NK-92 (cell line): ENCODE measurements around the gene HECTD4.

Experiments
- DNase-seq: peaks from one replicate; lab custom pipeline; 2025; ENCODE audit not compliant: unreplicated experiment; lab: John Stamatoyannopoulos, UW

HECTD4 gene

DNA sequence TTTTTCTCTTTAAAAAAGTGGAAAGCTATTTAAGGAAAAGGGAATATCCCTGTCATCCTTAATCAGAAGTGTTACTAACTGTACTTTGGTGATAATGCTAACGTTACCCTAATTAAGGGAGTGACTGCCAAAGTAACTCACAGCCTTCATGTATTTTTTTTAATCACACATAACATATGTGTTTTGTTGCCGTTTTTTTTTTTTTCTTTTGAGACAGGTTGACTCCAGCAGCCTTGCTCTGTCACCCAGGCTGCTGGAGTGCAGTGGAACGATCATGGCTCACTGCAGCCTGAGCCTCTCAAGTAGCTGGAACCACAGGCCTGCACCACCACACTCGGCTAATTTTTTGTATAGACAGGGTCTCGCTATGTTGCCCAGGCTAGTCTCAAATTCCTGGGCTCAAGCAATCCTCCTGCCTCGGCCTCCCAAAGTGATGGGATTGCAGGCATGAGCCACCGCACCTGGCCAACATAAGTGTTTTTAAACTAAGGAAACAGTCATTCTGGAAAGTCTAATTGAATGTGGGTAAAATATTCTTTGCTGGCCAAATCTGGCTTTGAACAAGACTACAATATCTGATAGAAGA lies 56.5 kb downstream of the HECTD4 start:
- no peak for DNase-seq

DNA sequence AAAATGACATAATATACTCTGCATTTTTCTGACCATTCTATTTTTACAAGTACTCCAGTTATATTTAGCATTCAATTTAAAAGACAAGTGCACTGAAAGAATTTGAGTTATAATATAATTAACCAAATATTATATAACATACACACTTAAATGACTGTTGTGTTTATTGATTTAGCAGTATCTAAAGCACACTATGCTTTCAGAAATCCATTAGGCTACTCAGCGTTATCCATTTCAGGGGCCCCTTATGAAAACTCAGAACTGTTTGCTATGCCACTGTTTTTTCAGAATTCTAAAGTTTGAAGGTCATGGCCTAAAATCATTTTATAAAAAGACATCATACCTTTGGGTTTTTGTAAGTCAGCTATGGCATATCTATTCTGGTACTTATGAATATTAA lies 57.1 kb downstream of the HECTD4 start:
- DNase-seq, result no peak

DNA sequence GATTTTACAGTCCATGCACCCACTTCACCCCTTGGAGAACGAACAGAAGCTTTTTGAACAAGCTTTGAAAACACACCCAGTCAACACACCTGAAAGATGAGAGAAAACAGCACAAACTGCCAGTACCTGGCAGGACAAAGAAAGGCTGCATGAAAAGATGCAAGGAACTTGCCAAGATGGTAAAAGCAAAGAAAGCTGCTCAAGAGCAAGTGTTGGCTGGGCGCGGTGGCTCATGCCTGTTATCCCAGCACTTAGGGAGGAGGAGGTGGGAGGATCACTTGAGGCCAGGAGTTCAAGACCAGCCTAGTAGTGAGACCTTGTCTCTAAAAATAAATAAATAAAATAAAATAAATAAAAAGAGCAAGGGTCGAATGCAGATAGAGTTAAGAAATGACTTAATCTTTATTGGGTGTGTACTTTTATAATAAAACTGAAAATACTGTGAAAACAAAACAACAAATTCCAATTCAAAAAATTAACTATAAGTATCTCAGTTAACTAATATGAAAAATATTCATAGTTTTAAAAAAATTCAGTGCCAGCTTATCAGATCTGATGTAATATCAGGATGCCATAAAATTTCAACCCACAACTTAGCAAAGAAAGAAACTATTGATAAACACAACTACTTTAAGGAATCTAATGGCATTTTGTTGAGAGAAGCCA lies 59.2 kb downstream of the HECTD4 start:
- DNase-seq, result no peak

DNA sequence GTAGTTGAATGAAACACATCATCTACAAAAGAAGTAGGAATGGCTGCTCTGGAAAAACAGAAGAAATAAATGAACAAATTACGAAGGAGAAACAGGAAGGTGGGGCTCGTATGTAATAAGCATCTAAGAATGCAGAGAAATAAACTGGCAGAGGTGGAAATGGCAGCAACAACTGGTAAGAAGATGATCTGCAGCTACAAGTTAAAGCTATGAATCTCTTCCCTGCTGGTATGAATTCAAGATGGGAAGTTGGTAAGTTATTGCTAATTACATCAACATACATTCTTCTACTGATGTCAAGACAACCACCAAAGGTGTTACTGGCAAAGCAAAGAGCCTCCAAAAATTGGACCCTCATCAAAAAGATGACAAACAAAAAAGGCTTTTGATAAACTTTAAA lies 59.8 kb downstream of the HECTD4 start:
- DNase-seq, result no peak

DNA sequence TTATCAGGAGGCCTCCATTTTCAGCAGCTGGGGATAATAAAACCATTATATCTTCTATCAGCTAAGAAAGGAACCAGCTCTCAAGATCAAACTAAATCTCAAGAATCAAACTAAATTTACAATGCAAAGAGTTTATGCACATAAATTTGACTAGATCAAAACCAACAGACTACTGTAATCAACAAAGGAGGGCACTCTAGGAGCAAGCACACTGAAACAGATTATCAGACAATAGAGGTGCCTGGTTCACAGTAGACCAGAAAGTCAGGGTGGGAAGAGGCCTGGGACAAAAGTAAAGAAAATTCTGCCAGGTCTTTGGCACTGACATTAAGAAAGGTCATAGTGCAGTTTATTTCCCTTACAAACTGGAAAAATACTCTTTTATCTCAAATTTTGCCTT lies 61.0 kb downstream of the HECTD4 start:
- DNase-seq, result no peak

DNA sequence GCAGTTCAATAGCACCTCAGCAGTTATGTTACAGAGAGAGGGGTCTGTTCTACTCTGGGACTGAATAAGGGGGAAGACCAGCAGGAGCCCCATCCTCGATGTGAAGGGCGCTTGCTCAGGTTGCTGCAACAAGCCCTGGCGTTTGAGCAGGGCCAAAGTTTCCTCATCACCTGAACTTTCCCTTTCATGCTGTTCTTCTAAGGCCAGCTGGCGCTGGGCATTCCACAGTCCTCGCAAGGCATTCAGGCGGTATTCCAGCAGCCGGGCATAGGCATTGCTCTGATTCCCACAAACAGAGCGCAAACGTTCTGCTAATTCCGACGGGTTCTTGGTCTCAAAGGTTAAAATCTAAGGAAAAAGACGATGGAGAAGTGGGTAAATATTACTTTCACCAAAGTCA lies 62.8 kb downstream of the HECTD4 start:
- DNase-seq, result no peak

DNA sequence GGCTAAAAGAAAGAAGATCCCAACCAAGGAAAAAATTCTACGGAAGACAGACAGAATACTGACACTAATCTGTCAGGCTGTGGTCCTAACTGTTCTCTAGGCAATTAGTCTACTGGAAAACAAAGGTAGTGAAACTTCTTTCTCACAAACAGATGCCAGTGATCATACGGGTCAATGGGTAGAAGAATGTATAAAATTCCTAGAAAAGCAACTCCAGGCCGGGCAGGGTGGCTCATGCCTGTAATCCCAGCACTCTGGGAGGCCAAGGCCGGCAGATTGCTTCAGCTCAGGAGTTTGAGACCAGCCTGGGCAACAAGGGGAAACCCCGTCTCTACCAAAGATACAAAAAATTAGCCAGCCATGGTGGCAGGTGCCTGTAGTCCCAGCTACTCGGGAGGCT lies 64.8 kb downstream of the HECTD4 start:
- no peak for DNase-seq

DNA sequence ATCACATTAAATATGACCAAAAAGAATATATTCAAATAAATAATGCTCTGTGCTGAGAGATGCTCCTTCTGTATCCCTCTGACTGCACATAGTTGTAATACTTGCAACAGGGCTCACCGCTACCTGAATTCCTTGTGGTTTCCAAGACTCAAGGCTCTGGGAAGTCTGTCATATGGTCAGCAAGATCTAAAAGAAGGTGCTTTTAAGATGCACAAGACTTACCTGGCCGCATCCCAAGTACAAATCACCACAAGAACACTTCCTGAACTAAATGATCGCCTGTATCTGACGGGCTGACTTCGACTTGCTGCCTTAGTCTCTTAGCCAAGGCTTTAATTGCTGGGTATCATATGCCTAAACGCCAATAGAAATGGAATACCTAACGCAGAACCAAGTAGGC lies 67.2 kb downstream of the HECTD4 start:
- DNase-seq, result no peak

DNA sequence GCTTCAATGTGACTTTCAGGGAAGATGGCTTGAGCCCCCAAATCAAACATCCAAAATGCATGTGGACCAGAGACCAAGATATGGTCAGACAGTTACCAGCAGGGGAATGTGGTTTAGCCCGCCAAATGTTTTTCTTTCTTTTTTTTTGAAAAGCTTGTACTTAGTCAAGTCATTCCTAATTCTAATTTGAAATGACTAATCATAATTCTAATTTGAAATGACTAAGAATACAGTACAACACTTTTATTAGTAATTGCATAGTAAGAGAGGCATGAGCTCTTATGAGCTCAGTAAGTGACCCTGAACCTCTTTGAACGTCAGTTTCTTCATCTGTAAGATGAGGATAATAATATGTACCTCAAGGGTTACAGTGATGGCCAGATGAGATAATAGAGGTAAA lies 72.4 kb downstream of the HECTD4 start:
- no peak for DNase-seq

DNA sequence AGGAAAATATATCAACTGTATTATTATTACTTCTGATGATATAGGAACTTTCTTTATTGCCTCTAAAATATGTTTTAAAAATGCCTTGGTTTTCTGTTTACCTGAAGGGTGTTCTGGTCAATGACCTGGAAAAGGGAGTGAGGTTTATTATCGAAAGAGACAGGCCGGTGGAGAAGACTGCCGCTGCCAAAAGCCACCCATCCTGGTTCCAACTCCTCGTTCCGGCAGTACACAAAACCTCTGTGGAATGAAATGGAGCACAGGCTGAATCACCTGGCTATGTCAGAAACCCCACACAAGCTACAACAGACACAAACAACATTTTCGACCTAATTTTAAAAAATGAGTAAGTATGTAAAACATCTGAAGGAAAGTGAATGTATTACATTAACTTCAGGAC lies 73.6 kb downstream of the HECTD4 start:
- no peak for DNase-seq

DNA sequence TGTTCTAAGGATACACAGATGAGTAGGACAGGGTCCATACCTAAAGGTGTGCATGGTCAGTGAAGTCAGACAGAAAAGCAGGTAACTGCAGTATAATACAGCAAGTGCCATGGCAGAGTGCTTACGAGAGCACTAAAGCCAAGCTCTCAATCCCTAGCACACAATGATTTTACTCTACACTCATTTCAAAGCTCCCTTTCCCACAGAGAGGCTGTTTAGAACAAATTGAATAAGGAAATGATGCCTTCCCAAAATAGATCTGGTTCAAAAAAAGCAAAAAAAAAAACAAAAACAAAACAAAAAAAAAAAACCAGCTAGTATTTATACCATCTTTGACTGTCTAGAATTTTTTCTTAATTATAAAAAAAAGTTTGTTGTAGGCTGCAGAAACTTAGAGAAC lies 74.1 kb downstream of the HECTD4 start:
- DNase-seq, result no peak

DNA sequence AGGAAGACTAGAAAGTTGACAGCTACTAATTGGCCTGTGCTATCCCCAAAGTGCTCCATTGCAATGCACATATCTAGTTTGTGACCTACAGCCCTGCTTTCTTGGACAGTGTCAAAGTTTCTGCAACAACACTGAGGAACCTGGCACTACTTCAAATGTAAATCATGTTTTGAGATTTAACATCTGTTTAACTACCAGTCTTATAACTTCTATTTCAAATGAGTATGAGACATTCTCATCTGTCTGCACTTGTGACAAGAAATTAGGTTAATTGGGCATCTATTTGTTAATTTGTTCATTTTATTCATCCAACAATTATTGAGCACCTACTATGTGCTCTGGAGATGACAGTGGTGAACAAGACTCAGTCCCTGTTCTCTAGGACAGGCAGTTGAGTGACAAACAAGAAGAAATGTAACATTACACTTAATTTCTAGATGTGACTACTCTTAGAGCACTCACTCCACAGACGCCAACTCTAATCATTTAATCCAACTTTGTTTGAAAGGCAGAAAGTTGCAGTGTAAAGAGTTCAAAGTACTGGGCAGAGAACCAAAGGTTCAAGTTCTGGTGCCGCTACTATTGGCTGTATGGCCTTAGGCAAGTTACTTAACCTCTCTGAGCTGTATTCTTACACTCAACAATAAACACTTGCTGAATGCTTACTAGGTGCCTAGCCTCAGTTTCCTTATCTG lies 74.8 kb downstream of the HECTD4 start:
- no peak for DNase-seq

DNA sequence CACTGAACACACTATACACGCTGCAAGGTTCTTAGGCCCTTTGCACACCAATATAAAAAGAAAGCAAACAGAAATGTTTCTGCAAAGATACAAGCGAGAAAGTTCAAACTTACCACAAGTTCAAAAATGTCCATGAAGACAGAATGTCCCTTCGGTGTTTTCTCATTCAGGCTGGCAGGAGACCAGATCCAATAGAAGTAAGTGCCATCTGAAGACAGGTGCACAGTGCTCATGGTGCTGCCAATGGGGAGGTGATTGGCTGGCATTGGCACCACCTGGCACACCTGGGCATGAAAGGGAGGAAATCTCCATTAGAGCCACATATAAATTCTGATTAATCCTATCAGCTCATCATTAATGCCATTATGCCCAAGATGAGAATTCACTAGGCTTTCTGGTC lies 76.3 kb downstream of the HECTD4 start:
- DNase-seq, result no peak

DNA sequence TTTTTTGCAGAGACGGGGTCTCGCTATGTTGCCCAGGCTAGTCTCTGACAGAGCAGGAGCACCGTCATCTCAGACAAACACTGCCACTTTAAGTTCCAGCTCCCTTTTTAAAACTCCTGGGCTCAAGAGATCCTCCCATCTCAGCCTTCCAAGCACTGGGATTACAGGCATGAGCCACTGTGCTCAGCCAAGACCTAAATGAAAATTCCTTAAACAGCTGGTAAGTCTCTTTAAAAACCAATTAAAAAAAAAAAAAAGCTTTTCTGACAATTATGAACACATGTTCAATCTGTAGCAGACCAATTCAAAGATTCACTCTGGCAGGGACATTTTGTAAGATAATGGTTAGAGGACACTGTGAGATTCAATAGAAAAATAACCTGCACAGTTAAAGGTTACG lies 77.8 kb downstream of the HECTD4 start:
- DNase-seq, result no peak

DNA sequence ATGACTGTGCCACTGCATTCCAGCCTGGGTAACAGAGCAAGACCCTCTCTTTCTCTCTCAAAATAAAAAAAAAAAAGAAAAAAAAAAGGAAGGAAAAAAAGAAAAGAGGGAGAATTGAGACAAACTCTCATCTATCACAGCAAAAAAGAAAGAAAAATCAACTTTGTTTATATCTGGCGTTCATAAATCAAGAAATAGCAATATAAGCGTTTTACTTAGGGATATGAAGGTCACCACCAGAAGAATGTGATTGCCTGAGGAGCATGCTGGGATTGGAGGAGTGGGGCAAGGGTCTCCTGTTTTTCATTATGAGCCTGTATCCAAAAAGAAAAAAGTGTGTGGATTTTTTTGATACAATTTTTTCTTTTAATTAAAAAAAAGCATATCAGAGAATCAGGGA lies 78.4 kb downstream of the HECTD4 start:
- no peak for DNase-seq

DNA sequence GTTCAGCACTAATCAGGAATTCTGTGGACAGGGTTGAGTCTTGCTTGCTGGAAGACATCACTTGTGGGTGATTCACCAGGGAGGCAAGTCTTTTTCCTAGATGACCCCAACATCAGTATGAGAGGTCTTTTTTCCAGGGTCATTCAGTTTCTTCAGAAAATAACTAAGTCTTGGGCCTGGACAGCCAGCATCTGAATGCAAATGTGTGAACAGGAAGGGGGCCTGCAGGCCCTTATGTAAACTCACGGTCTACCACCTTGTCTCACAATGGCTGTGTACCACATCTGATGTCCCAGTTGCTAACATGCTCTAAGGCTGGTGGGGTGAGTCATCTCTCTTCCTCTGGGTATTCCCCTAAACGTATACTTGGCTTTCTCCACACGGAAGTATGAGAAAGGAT lies 79.2 kb downstream of the HECTD4 start:
- DNase-seq, result no peak

DNA sequence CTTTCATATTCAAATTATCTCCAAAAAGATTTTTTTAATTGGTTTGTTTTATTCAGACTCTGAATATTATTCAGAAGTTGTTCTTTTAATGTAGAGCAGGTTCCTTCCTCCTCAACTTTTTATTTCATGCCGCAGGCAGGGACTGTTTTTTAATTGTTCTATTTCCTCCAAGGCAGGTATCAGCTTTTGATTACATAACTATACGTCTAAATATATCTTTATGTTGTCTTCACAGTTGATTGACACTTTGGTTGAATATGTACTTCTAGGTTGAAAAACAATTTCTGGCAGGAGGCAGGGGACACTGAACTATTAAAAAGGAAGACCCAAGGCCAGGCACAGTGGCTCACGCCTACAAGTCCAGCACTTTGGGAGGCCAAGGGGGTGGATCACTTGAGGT lies 82.5 kb downstream of the HECTD4 start:
- DNase-seq, result no peak

DNA sequence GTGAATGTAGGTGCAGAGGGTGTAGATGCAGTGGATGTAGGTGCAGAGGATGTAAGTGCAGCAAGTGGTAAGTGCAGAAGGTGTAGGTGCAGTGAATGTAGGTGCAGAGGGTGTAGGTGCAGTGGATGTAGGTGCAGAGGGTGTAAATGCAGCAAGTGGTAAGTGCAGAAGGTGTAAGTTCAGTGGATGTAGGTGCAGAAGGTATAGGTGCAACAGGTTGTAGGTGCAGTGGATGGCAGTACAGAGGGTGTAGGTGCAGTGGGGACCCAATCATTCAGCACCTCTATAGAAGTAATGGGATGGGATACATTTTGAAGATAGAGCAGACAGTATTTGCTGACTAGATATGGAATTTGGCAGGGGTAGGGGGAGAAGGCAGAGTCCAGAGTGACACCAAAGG lies 85.0 kb downstream of the HECTD4 start:
- no peak for DNase-seq

DNA sequence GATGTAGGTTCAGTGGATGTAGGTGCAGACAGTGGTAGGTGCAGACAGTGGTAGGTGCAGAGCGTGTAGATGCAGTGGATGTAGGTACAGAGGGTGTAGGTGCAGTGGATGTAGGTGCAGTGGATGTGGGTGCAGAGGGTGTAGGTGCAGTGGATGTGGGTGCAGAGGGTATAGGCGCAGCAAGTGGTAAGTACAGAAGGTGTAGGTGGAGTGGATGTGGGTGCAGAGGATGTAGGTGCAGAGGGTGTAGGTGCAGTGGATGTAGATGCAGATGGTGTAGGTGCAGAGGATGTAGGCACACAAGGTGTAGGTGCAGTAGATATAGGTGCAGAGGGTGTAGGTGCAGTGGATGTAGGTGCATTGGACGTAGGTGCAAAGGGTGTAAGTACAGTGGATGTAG lies 86.0 kb downstream of the HECTD4 start:
- DNase-seq, result no peak

DNA sequence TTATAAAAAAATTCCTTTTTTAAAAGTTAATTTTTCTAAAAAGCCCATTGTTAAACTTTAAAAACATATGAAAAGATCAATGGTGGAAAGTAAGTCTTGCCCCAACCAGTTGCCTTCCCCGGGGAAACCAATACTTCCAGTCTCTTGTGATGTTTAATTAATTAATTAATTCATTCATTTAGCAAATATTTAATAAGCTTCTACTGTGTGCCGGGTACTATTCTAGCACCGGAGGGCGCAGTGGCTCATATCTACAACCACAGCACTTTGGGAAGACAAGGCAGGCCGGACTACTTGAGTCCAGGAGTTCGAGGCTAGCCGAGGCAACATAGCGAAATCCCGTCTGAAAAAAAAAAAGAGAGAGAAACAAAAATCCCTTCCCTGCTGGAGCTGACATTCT lies 87.4 kb downstream of the HECTD4 start:
- DNase-seq, result no peak

DNA sequence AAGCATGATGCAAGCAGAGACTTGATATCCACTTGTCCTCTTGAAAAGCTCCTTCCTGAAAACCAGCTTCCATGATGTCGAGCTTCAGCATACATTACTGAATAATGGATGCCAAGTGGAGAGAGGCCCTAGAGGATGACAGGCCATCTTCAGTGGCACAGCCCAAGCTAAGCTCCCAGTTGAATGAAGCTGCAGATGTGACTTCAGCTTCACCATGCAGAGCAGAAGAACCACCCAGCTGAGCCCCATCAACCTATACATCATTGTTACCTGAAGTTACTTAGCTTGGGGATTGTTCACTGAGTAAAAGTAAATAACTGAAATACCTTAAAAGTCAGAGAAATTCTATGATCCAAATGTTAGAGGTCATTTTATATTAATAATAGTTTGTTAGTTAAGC lies 93.6 kb downstream of the HECTD4 start:
- no peak for DNase-seq

DNA sequence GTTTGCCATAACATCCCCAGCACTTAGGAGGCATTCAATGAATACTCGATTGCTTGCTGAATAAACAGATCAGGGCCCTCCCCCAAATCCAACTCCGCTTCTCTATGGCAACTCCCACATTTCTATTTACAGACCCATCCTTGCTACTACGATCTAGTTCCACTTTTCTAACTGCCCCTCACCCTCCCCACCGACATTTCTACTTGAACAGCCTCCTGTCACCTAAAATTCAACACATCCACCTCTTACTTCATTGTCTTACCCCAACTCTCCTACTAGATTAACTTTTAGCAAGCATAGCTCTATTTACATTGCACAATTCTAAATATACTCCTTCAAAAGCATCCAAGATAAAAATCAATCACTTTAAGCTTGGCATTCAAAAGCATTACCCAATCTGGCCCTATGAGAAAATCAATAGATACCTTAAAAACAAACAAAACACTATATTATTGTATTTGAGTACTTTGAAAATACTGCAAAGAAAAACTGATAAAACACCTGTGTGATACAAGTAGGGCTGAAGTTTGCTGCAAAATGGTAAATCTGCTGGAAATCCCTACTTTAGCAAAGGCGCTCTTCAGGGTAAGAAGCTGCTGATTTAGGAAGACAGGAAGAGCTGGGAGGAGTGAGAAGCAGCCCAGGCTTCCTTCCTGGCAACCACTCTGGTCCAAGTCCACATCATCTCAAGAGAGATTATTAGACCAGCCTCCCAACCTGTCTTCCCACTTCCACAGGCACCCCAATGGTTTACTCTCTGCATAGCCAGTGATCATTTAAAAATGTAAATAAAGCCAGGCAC lies 96.4 kb downstream of the HECTD4 start:
- no peak for DNase-seq
